T-helper 2 cell (primary cell): Measurements from ENCODE around the gene TRIM48.
"Not testable (repeated sequence)": the region's sequence is repeated elsewhere in the genome, so short reads cannot be mapped to it uniquely, and the experiment has no call there.

Source experiments
- DNase-seq, 5 experiments: peaks; one replicate each; pipeline versions ENCODE4 v3.0.0 to v3.0.0-alpha.2; 2012 to 2022
- total RNA-seq, 2 donors: gene quantifications; one replicate each; lab custom pipeline; 2026; lab: John Stamatoyannopoulos, UW

Gene TRIM48, protein sequence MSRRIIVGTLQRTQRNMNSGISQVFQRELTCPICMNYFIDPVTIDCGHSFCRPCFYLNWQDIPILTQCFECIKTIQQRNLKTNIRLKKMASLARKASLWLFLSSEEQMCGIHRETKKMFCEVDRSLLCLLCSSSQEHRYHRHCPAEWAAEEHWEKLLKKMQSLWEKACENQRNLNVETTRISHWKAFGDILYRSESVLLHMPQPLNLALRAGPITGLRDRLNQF
- total RNA-seq = 0 reads per million in 2 donors

DNA sequence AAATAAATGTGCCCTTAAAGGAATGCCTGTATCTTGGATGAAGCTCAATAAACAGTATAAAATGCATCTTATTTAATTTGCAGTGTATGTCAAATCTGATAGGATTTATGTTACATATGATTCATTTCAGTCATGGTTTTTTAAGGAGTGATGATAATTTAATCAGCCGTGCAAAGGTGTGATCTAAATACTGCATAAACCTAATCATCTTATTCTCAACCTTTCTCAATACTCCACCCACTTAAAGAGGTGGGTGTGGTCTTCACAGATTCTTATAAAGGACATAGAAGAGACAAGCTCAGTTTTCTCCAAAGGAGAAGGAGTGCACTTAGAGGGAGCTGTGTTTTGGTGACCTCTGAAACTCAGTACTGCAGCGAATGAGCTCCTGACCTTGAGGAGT is at the start of gene TRIM48:
Gene TRIM48 (plus strand): TSS at position 301 of the 400 bp plus-strand sequence. CDS start 113 bp downstream, outside the sequence.
- not testable (repeated sequence) for DNase-seq

DNA sequence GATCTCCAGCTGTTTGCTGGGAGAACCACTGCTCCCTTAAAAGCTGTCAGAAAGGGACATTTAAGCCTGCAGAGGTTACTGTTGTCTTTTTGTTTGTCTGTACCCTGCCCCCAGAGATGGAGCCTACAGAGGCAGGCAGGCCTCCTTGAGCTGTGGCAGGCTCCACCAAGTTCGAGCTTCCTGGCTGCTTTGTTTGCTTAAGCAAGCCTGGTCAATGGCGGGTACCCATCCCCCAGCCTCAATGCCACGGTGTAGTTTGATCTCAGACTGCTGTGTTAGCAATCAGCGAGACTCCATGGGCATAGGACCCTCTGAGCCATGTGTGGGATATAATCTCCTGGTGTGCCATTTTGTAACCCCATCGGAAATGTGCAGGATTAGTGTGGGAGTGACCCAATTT is 23.6 kb upstream of the TRIM48 start:
- DNase-seq = not testable (repeated sequence)

DNA sequence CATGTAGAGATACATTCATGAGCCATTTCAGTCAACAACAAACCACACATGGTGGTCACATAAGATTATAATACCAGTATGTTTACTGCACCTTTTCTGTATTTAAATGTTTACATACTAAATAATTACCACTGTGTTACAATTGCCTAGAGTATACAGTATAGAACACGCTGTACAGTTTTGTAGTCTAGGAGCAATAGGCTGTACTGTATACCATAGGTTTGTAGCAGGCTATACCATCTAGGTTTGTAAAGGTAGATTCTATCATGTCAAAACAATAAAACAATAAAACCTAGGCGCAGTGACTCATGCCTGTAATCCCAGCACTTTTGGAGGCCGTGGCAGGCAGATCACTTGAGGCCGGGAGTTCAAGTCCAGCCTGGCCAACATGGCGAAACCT is 1.1 kb downstream of the TRIM48 start:
- DNase-seq = no peak
